Endothelial cell of umbilical vein (primary cell): ENCODE data around the gene MIX23. TPM values are rescaled to one million over a fixed set of nuclear protein-coding genes. Genes with fewer than 3 reads are reported as not detected.

Source experiments
- BruUV-seq: library from RNA; stranded (reverse); fragments of 400-500 nt; replicated peaks from 2 replicates; lab custom pipeline; 2021; lab: Mats Ljungman, UMichigan
- CTCF ChIA-PET: fragments of 300-600, 350-600 bp; sonication (Branson Sonifier 250); formaldehyde crosslinking; loops from one replicate; lab custom pipeline; 2021; ENCODE audit warnings: antibody characterized with exemption, inconsistent platforms; lab: Charles Lee
- POLR2A ChIA-PET: fragments of 300-600, 350-600 bp; sonication (Branson Sonifier 250); formaldehyde crosslinking; loops from one replicate; lab custom pipeline; 2021; ENCODE audit warnings: antibody characterized with exemption, inconsistent platforms; lab: Charles Lee
- DNase-seq: peaks from one replicate; pipeline ENCODE4 v3.0.0-alpha.2; 2011; ENCODE audit warnings: low read depth, low spot score
- FAIRE-seq: peaks from 2 replicates; lab custom pipeline; 2011; peaks lifted over from hg19 to GRCh38; lab: Jason Lieb, UNC
- H2AFZ ChIP-seq: 2 replicates; pipeline ENCODE4 v1.6.0; 2012; ENCODE audit warnings: low read depth, low read length, control low read depth, inconsistent platforms
- H3K27ac ChIP-seq: 2 replicates; pipeline ENCODE4 v1.5.1; 2011; ENCODE audit warnings: low read depth, mild to moderate bottlenecking, control low read depth, low read length, moderate library complexity; ENCODE audit not compliant: insufficient read depth
- H3K27me3 ChIP-seq, 2 experiments: 2 replicates each; pipeline versions ENCODE4 v1.6.0 to v1.6.1; 2011; ENCODE audit warnings: low read length in 2 of 2, mixed read lengths in 1 of 2; ENCODE audit not compliant: control insufficient read depth in 2 of 2, insufficient read depth in 2 of 2
- H3K36me3 ChIP-seq, 2 experiments: 2 replicates in 1 of 2; 3 replicates in 1 of 2; pipeline ENCODE4 v1.5.1; 2011; ENCODE audit warnings: low read length in 2 of 2, mild to moderate bottlenecking in 1 of 2, moderate library complexity in 1 of 2; ENCODE audit not compliant: control insufficient read depth in 2 of 2, insufficient read depth in 2 of 2; ENCODE audit errors: extremely low read depth in 1 of 2
- H3K4me1 ChIP-seq: 3 replicates; pipeline ENCODE4 v1.5.1; 2011; ENCODE audit warnings: mild to moderate bottlenecking, low read length; ENCODE audit not compliant: control insufficient read depth, insufficient read depth; ENCODE audit errors: extremely low read depth
- H3K4me2 ChIP-seq: 2 replicates; pipeline ENCODE4 v1.6.1; 2011; ENCODE audit warnings: low read length, control low read depth, mixed read lengths; ENCODE audit not compliant: insufficient read depth
- H3K4me3 ChIP-seq, 3 experiments: fragments of 200-600 bp in 1 of 3; sonication (generic), shearing (Covaris generic) in 1 of 3; replicated peaks in 1 of 3; 2 replicates each; pipeline ENCODE4 v1.5.1; 2011 to 2016; ENCODE audit warnings: control low read depth in 3 of 3, low read length in 3 of 3, mild to moderate bottlenecking in 2 of 3, inconsistent platforms in 1 of 3, low read depth in 1 of 3, moderate library complexity in 1 of 3; ENCODE audit not compliant: insufficient read depth in 1 of 3
- H3K79me2 ChIP-seq: 2 replicates; pipeline ENCODE4 v1.6.0; 2012; ENCODE audit warnings: low read length, inconsistent platforms; ENCODE audit not compliant: control insufficient read depth, insufficient read depth
- H3K9ac ChIP-seq: replicated peaks from 2 replicates; pipeline ENCODE3; 2011; ENCODE audit warnings: low read length, control low read depth; ENCODE audit not compliant: insufficient read depth; ENCODE audit errors: extremely low read depth
- H3K9me1 ChIP-seq: replicated peaks from 3 replicates; pipeline ENCODE4 v1.6.0; 2011; ENCODE audit warnings: mild to moderate bottlenecking, low read length; ENCODE audit not compliant: control insufficient read depth, insufficient read depth; ENCODE audit errors: extremely low read depth
- H3K9me3 ChIP-seq: replicated peaks from 2 replicates; pipeline ENCODE4 v1.5.1; 2012; ENCODE audit warnings: low read length, inconsistent platforms; ENCODE audit not compliant: control insufficient read depth, insufficient read depth
- H4K20me1 ChIP-seq: replicated peaks from 2 replicates; pipeline ENCODE3; 2011; ENCODE audit warnings: mild to moderate bottlenecking, low read length; ENCODE audit not compliant: control insufficient read depth, insufficient read depth; ENCODE audit errors: extremely low read depth
- CTCF ChIP-seq, 2 donors: IDR thresholded peaks; 1 replicate in 1 of 2; 2 replicates in 1 of 2; pipeline ENCODE4 v1.5.1; 2011; ENCODE audit warnings: low read length in 2 of 2, mild to moderate bottlenecking in 2 of 2, moderate library complexity in 2 of 2, control low read depth in 1 of 2, inconsistent platforms in 1 of 2, low read depth in 1 of 2; ENCODE audit not compliant: insufficient read depth in 1 of 2; ENCODE audit errors: extremely low read depth in 1 of 2
- EZH2 ChIP-seq: IDR thresholded peaks from 2 replicates; pipeline ENCODE4 v1.6.1; 2012; ENCODE audit warnings: borderline replicate concordance, low read depth, mild to moderate bottlenecking, moderate library complexity, low read length, inconsistent platforms; ENCODE audit not compliant: severe bottlenecking
- FOS ChIP-seq: IDR thresholded peaks from 2 replicates; pipeline ENCODE4 v1.6.1; 2011; ENCODE audit warnings: mild to moderate bottlenecking, low read length, moderate library complexity, borderline replicate concordance; ENCODE audit not compliant: insufficient read depth
- GATA2 ChIP-seq: IDR thresholded peaks from 2 replicates; pipeline ENCODE4 v1.7.0; 2011; ENCODE audit warnings: low read depth, mild to moderate bottlenecking, moderate library complexity, mixed read lengths, low read length; ENCODE audit not compliant: insufficient read length, insufficient read depth
- JUN ChIP-seq: IDR thresholded peaks from 2 replicates; pipeline ENCODE4 v1.6.1; 2011; ENCODE audit warnings: borderline replicate concordance, low read depth; ENCODE audit not compliant: insufficient read length, insufficient read depth
- MAX ChIP-seq: IDR thresholded peaks from 2 replicates; pipeline ENCODE4 v1.6.1; 2011; ENCODE audit not compliant: insufficient read depth, insufficient read length
- MYC ChIP-seq: IDR thresholded peaks from one replicate; pipeline ENCODE4 v1.6.1; 2011; ENCODE audit warnings: mild to moderate bottlenecking, low read depth, low read length
- POLR2A ChIP-seq: IDR thresholded peaks from 2 replicates; pipeline ENCODE4 v1.6.1; 2012; ENCODE audit warnings: low read depth, mild to moderate bottlenecking, control low read depth, low read length
- POLR2AphosphoS5 ChIP-seq: IDR thresholded peaks from 2 replicates; pipeline ENCODE4 v1.6.1; 2012; ENCODE audit warnings: low read depth, mild to moderate bottlenecking, control low read depth, low read length, moderate library complexity; ENCODE audit not compliant: insufficient read depth
- dilution Hi-C: fragments of 300-500 bp; cut with MboI; formaldehyde crosslinking; loops from one replicate; pipeline ENCODE4 v1.15.0; 2019; ENCODE audit warnings: low sequenced_read_pairs; ENCODE audit not compliant: extremely low pct_ligation_motif_present
- intact Hi-C: fragments of 100-400 bp; cut with micrococcal nuclease; formaldehyde crosslinking; loops from one replicate; pipeline ENCODE4 v1.10.0; 2022
- polyA plus RNA-seq, 4 experiments: library from polyadenylated mRNA; depleted of rRNA in 3 of 4; stranded (reverse) in 3 of 4; unstranded in 1 of 4; fragments of >200 nt; gene quantifications; 2 replicates each; pipeline versions ENCODE4 v1.2.1 to v1.2.3, GENCODE V29; 2011 to 2012; ENCODE audit warnings: missing spikeins in 1 of 4
- total RNA-seq: library from RNA; stranded (reverse); gene quantifications from 2 replicates; pipeline ENCODE4 v1.2.3, GENCODE V29; 2021

MIX23 gene
- total and polyA plus RNA-seq, 2 donors (not counting 3 experiments of a cell fraction or from before 2014, with no cell fraction given): 4.5 to 53.5 TPM

- Histone ChIP-seq H3K27ac (no peak overlapping the region), H2AFZ (no peak overlapping the region), H3K4me2 (no peak overlapping the region), H3K9me1 (no peaks in the 10 kb centered on the region), H3K36me3 (no peaks in the 10 kb centered on the region), H3K27me3 (no peaks in the 10 kb centered on the region), H4K20me1 (no peaks in the 10 kb centered on the region), H3K79me2 (no peaks in the 10 kb centered on the region), H3K9ac (no peak overlapping the region), H3K4me1 (no peaks in the 10 kb centered on the region), H3K4me3 (no peak overlapping the region), H3K9me3 (no peaks in the 10 kb centered on the region)
- BruUV-seq: no TSS peak
- POLR2A ChIA-PET: no interaction called here
- dilution Hi-C loops (no loop called here), intact Hi-C loops (loop anchor here (5.0 to 10.0 kb wide), 2 partner anchors 172 to 865 kb away; partner anchors contain the start of genes DTX3L and PARP9)
- DNase-seq: no peak
- TF ChIP-seq JUN (no peak), GATA2 (no peak), MYC (no peak), MAX (no peak), CTCF (IDR thresholded peaks at IDR 0.05; ENCODE audit: extremely low read depth in 1 of 2, insufficient read depth in 1 of 2, low read depth in 1 of 2, low read length in 2 of 2) (no peak), POLR2A (no peak), EZH2 (no peak), POLR2AphosphoS5 (no peak), FOS (no peak)
- FAIRE-seq: no peak
- CTCF ChIA-PET: interaction anchor here (1.6 to 5.4 kb wide), 2 partner anchors 289 to 843 kb away, joined by 4 to 120 read pairs; partner anchors contain the start of gene PARP14
Measured at GRCh38 chr3:122389892-122390291, 6.9 kb upstream of the MIX23 start.
